T-helper 1 cell treated with Interleukin-12 subunit alpha and Interleukin-12 subunit beta and Interleukin-4 antibody, amounts not matched to agents 30 μg/mL and 1 μg/mL, for 36 hours (primary cell): ENCODE measurements around the gene C17orf78.
"Not testable (repeated sequence)": the region's sequence is repeated elsewhere in the genome, so short reads cannot be mapped to it uniquely, and the experiment has no call there.

ENCODE experiments used
- H3K27ac Mint-ChIP-seq: one replicate; pipeline ENCODE4 v1.8.0; 2021; ENCODE audit warnings: mild to moderate bottlenecking, mixed read lengths
- H3K27me3 Mint-ChIP-seq: one replicate; pipeline ENCODE4 v1.8.0; 2021; ENCODE audit warnings: low read depth, mixed read lengths
- H3K36me3 Mint-ChIP-seq: one replicate; pipeline ENCODE4 v1.8.0; 2021; ENCODE audit warnings: low read depth, mixed read lengths
- H3K4me1 Mint-ChIP-seq: one replicate; pipeline ENCODE4 v1.8.0; 2021; ENCODE audit warnings: low read depth, mixed read lengths
- H3K4me3 Mint-ChIP-seq: one replicate; pipeline ENCODE4 v1.8.0; 2021; ENCODE audit warnings: mild to moderate bottlenecking, moderate library complexity, mixed read lengths
- H3K9me3 Mint-ChIP-seq: one replicate; pipeline ENCODE4 v1.8.0; 2021; ENCODE audit warnings: mixed read lengths

Gene C17orf78

GRCh38 chr17:37405955-37406634 is 30.3 kb downstream of the C17orf78 start:
- peaks cover 31% of the 10 kb centered on the region for H3K4me1 Mint-ChIP-seq
- peaks cover 13% of the 10 kb centered on the region for H3K36me3 Mint-ChIP-seq
- no peaks in the 10 kb centered on the region for H3K27me3 Mint-ChIP-seq
- no peaks in the 10 kb centered on the region for H3K9me3 Mint-ChIP-seq
- peak overlapping the region; percentile 94 for H3K27ac Mint-ChIP-seq
- H3K4me3 Mint-ChIP-seq = peak overlapping the region; percentile 97

GRCh38 chr17:37406635-37407461 is 31.1 kb downstream of the C17orf78 start, which contains the start of the genes ACACA and TADA2A:
Gene ACACA (minus strand): TSS chr17:37406836. CDS start chr17:37406299, 537 bp downstream.
Gene TADA2A (plus strand): TSS chr17:37406886. CDS start chr17:37411366, 4,480 bp downstream.
- Mint-ChIP-seq H3K27me3 (no peaks in the 10 kb centered on the region), H3K9me3 (no peaks in the 10 kb centered on the region), H3K4me1 (peaks cover 31% of the 10 kb centered on the region), H3K36me3 (peaks cover 18% of the 10 kb centered on the region), H3K27ac (peak within 1 kb of the TSS; percentile 95), H3K4me3 (peak within 1 kb of the TSS; percentile 97)

GRCh38 chr17:37408145-37408479 is 32.3 kb downstream of the C17orf78 start:
- not testable (repeated sequence) for H3K27me3 Mint-ChIP-seq, H3K9me3 Mint-ChIP-seq
- Mint-ChIP-seq H3K36me3 (peaks cover 17% of the 10 kb centered on the region), H3K4me1 (peaks cover 28% of the 10 kb centered on the region), H3K27ac (peak overlapping the region; percentile 57), H3K4me3 (peak overlapping the region; percentile 95)

GRCh38 chr17:37410357-37410756 is 34.6 kb downstream of the C17orf78 start:
- H3K4me1 Mint-ChIP-seq = peaks cover 23% of the 10 kb centered on the region
- H3K4me3 Mint-ChIP-seq = no peak overlapping the region
- H3K27me3 Mint-ChIP-seq = no peaks in the 10 kb centered on the region
- peaks cover 30% of the 10 kb centered on the region for H3K36me3 Mint-ChIP-seq
- H3K27ac Mint-ChIP-seq = peak overlapping the region; percentile 36
- no peaks in the 10 kb centered on the region for H3K9me3 Mint-ChIP-seq

- Mint-ChIP-seq H3K36me3 (peaks cover 28% of the 10 kb centered on the region), H3K9me3 (no peaks in the 10 kb centered on the region), H3K4me3 (no peak overlapping the region), H3K4me1 (peaks cover 13% of the 10 kb centered on the region), H3K27me3 (no peaks in the 10 kb centered on the region), H3K27ac (no peak overlapping the region)
Observed at GRCh38 chr17:37413875-37414519, 38.2 kb downstream of the C17orf78 start.

GRCh38 chr17:37417852-37418251 is 42.1 kb downstream of the C17orf78 start:
- Mint-ChIP-seq H3K27ac (no peak overlapping the region), H3K27me3 (no peaks in the 10 kb centered on the region), H3K36me3 (peaks cover 24% of the 10 kb centered on the region), H3K9me3 (no peaks in the 10 kb centered on the region), H3K4me3 (no peak overlapping the region), H3K4me1 (peaks cover 9% of the 10 kb centered on the region)

GRCh38 chr17:37422971-37423625 is 47.3 kb downstream of the C17orf78 start:
- H3K36me3 Mint-ChIP-seq = peaks cover 29% of the 10 kb centered on the region
- H3K4me1 Mint-ChIP-seq = peaks cover 6% of the 10 kb centered on the region
- H3K4me3 Mint-ChIP-seq = no peak overlapping the region
- H3K27ac Mint-ChIP-seq = peak overlapping the region; percentile 11
- H3K9me3 Mint-ChIP-seq = no peaks in the 10 kb centered on the region
- H3K27me3 Mint-ChIP-seq = no peaks in the 10 kb centered on the region

- Mint-ChIP-seq H3K27me3 (no peaks in the 10 kb centered on the region), H3K4me1 (peaks cover 18% of the 10 kb centered on the region), H3K27ac (no peak overlapping the region), H3K36me3 (peaks cover 33% of the 10 kb centered on the region), H3K9me3 (no peaks in the 10 kb centered on the region), H3K4me3 (no peak overlapping the region)
Observed at GRCh38 chr17:37425268-37425667, 49.5 kb downstream of the C17orf78 start.

GRCh38 chr17:37429039-37429438 is 53.3 kb downstream of the C17orf78 start:
- no peak overlapping the region for H3K4me3 Mint-ChIP-seq
- H3K27ac Mint-ChIP-seq = peak overlapping the region; percentile 97
- H3K9me3 Mint-ChIP-seq = no peaks in the 10 kb centered on the region
- H3K4me1 Mint-ChIP-seq = peaks cover 31% of the 10 kb centered on the region
- H3K36me3 Mint-ChIP-seq = peaks cover 32% of the 10 kb centered on the region
- no peaks in the 10 kb centered on the region for H3K27me3 Mint-ChIP-seq

GRCh38 chr17:37429453-37429852 is 53.7 kb downstream of the C17orf78 start:
- H3K36me3 Mint-ChIP-seq = peaks cover 36% of the 10 kb centered on the region
- peaks cover 31% of the 10 kb centered on the region for H3K4me1 Mint-ChIP-seq
- no peaks in the 10 kb centered on the region for H3K27me3 Mint-ChIP-seq
- H3K9me3 Mint-ChIP-seq = no peaks in the 10 kb centered on the region
- peak overlapping the region; percentile 69 for H3K4me3 Mint-ChIP-seq
- H3K27ac Mint-ChIP-seq = peak overlapping the region; percentile 97

- no peaks in the 10 kb centered on the region for H3K9me3 Mint-ChIP-seq
- H3K4me3 Mint-ChIP-seq = peak overlapping the region; percentile 69
- no peaks in the 10 kb centered on the region for H3K27me3 Mint-ChIP-seq
- H3K4me1 Mint-ChIP-seq = peaks cover 31% of the 10 kb centered on the region
- H3K27ac Mint-ChIP-seq = peak overlapping the region; percentile 97
- H3K36me3 Mint-ChIP-seq = peaks cover 33% of the 10 kb centered on the region
Observed at GRCh38 chr17:37430051-37430627, 54.4 kb downstream of the C17orf78 start.

GRCh38 chr17:37432671-37433070 is 56.9 kb downstream of the C17orf78 start:
- Mint-ChIP-seq H3K27me3 (no peaks in the 10 kb centered on the region), H3K36me3 (peaks cover 25% of the 10 kb centered on the region), H3K4me3 (no peak overlapping the region), H3K4me1 (peaks cover 32% of the 10 kb centered on the region), H3K9me3 (no peaks in the 10 kb centered on the region), H3K27ac (no peak overlapping the region)

GRCh38 chr17:37438141-37438540 is 62.4 kb downstream of the C17orf78 start:
- Mint-ChIP-seq H3K4me1 (peaks cover 10% of the 10 kb centered on the region), H3K36me3 (peaks cover 36% of the 10 kb centered on the region), H3K27ac (no peak overlapping the region), H3K9me3 (no peaks in the 10 kb centered on the region), H3K4me3 (no peak overlapping the region), H3K27me3 (no peaks in the 10 kb centered on the region)

GRCh38 chr17:37440424-37440823 is 64.6 kb downstream of the C17orf78 start:
- no peaks in the 10 kb centered on the region for H3K27me3 Mint-ChIP-seq
- H3K9me3 Mint-ChIP-seq = no peaks in the 10 kb centered on the region
- peaks cover 10% of the 10 kb centered on the region for H3K4me1 Mint-ChIP-seq
- H3K4me3 Mint-ChIP-seq = no peak overlapping the region
- no peak overlapping the region for H3K27ac Mint-ChIP-seq
- H3K36me3 Mint-ChIP-seq = peaks cover 38% of the 10 kb centered on the region
